ENCODE results near the gene PPP2R2C. TPM values are rescaled to one million over a fixed set of nuclear protein-coding genes. Genes with fewer than 3 reads are reported as not detected.

Gene PPP2R2C
- total RNA-seq, 1 experiment from 2014 or later = 32.9 TPM

DNA sequence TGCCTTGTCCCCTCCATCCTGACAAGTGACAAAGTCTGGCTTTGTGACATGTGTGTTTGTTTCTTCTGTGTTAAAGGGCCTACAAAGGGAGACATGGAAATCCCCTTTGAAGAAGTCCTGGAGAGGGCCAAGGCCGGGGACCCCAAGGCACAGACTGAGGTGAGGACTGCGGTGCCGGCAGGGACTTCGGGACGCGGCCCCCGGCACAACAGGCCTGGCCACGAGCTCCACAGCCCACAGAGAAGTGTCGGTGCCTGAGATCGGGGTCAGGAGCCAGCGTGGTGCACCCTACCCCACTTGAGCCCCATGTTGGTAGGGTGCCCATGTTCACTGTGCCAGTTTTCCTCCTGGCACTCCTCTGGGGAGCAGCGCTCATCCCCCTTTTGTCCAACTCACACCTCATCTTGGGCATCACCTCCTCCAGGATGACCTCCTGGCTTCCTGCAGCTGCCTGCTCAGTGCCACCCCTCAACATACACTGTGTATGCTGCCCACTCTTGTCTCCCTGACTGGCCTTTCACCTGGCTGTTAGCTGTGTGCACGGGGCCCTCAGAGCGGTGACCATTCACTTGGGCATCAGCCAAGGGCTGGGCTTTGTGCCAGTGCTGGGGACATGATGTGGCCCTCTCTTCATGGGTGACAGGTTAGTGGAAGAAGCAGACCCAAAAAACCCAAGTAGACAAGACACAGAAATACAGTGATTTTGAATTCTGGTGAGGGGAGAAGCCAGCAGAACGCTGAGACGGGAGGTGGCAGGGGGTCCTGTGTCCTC lies 185.2 kb downstream of the PPP2R2C start:
- no peaks in the 10 kb centered on the region for H4K20me1 ChIP-seq (ENCODE audit: insufficient read depth)
- H3K27ac ChIP-seq (ENCODE audit: low read depth, low read length) = no peak overlapping the region
- no peak overlapping the region for H3K4me3 ChIP-seq (replicated peaks in 1 of 2; ENCODE audit: low read depth in 1 of 2, low read length in 2 of 2)
- BruUV-seq (replicated peaks) = no TSS peak
- H3K9ac ChIP-seq (ENCODE audit: low read length) = no peak overlapping the region
- ChIA-PET RAD21 (ENCODE audit: low non-redundant PET in 1 of 2, low total read pairs in 2 of 2, uncharacterized antibody in 2 of 2, unreplicated experiment in 2 of 2) (no interaction called here), CTCF (no interaction called here), POLR2A (no interaction called here)
- H2AFZ ChIP-seq (ENCODE audit: low read depth, low read length, poor library complexity, severe bottlenecking) = no peak overlapping the region
- DNase-seq (ENCODE audit: low read depth, low spot score) (no peak), ATAC-seq (no peak)
- H3K36me3 ChIP-seq (ENCODE audit: control insufficient read depth in 1 of 2, insufficient read depth in 2 of 2, low read length in 2 of 2) = no peaks in the 10 kb centered on the region
- H3K79me2 ChIP-seq (ENCODE audit: insufficient read depth, low read length) = no peaks in the 10 kb centered on the region
- H3K4me2 ChIP-seq (ENCODE audit: low read length) = no peak overlapping the region
- intact Hi-C loops (cut with micrococcal nuclease) = no loop called here
- no peaks in the 10 kb centered on the region for H3K27me3 ChIP-seq (ENCODE audit: insufficient read depth, low read length)
- no peaks in the 10 kb centered on the region for H3K9me2 ChIP-seq (ENCODE audit: insufficient read depth)
- TF ChIP-seq POLR2AphosphoS5 (IDR thresholded peaks at IDR 0.05; ENCODE audit: low read depth, low read length) (no peak), EGR1 (IDR thresholded peaks at IDR 0.05; ENCODE audit: low read depth) (no peak), SRF (IDR thresholded peaks at IDR 0.05; ENCODE audit: low read depth) (no peak), RAD21 (IDR thresholded peaks at IDR 0.05; ENCODE audit: low read depth) (no peak), POLR2A (IDR thresholded peaks at IDR 0.05; ENCODE audit: borderline replicate concordance, extremely low read depth, insufficient read depth, insufficient read length) (no peak), TCF7L2 (IDR thresholded peaks at IDR 0.05; ENCODE audit: borderline replicate concordance, extremely low read depth, insufficient read depth, insufficient read length) (no peak), ELF1 (IDR thresholded peaks at IDR 0.05; ENCODE audit: borderline replicate concordance, low read depth) (no peak), EZH2 (IDR thresholded peaks at IDR 0.05) (no peak), SIN3A (IDR thresholded peaks at IDR 0.05; ENCODE audit: low read depth) (no peak), CBX3 (IDR thresholded peaks at IDR 0.05; ENCODE audit: low read depth) (no peak)
- TF ChIP-seq, protein P1, sequence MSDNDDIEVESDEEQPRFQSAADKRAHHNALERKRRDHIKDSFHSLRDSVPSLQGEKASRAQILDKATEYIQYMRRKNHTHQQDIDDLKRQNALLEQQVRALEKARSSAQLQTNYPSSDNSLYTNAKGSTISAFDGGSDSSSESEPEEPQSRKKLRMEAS (IDR thresholded peaks at IDR 0.05) = no peak
- TF ChIP-seq, protein P2, sequence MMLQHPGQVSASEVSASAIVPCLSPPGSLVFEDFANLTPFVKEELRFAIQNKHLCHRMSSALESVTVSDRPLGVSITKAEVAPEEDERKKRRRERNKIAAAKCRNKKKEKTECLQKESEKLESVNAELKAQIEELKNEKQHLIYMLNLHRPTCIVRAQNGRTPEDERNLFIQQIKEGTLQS (IDR thresholded peaks at IDR 0.05) = no peak
- TF ChIP-seq, protein P3, sequence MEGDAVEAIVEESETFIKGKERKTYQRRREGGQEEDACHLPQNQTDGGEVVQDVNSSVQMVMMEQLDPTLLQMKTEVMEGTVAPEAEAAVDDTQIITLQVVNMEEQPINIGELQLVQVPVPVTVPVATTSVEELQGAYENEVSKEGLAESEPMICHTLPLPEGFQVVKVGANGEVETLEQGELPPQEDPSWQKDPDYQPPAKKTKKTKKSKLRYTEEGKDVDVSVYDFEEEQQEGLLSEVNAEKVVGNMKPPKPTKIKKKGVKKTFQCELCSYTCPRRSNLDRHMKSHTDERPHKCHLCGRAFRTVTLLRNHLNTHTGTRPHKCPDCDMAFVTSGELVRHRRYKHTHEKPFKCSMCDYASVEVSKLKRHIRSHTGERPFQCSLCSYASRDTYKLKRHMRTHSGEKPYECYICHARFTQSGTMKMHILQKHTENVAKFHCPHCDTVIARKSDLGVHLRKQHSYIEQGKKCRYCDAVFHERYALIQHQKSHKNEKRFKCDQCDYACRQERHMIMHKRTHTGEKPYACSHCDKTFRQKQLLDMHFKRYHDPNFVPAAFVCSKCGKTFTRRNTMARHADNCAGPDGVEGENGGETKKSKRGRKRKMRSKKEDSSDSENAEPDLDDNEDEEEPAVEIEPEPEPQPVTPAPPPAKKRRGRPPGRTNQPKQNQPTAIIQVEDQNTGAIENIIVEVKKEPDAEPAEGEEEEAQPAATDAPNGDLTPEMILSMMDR (IDR thresholded peaks at IDR 0.05 in 2 of 3, conservative IDR thresholded peaks at IDR 0.05 in 1 of 3; ENCODE audit: borderline replicate concordance in 1 of 3, insufficient read depth in 1 of 3, low read depth in 2 of 3, low read length in 2 of 3) = no peak
- no peaks in the 10 kb centered on the region for H3K4me1 ChIP-seq (ENCODE audit: control insufficient read depth in 1 of 2, insufficient read depth in 2 of 2, low read length in 2 of 2)
- H3K9me3 ChIP-seq (ENCODE audit: control insufficient read depth in 1 of 2, insufficient read depth in 1 of 2, low read depth in 1 of 2, low read length in 2 of 2) = no peaks in the 10 kb centered on the region

Measured in HCT116 (cell line).